ENCODE data around the gene SLC9A1.
"Not testable (repeated sequence)": the region's sequence is repeated elsewhere in the genome, so short reads cannot be mapped to it uniquely, and the experiment has no call there.

SLC9A1 gene

GRCh38 chr1:27132624-27133023 lies 22.3 kb downstream of the SLC9A1 start:
- no peak for DNase-seq (ENCODE audit: low read depth)

GRCh38 chr1:27132147-27132546 lies 22.8 kb downstream of the SLC9A1 start:
- no peak for DNase-seq (ENCODE audit: low read depth)

- no peak for DNase-seq (ENCODE audit: low read depth)
Observed at GRCh38 chr1:27130798-27131197, 24.1 kb downstream of the SLC9A1 start.

GRCh38 chr1:27129225-27129624 lies 25.7 kb downstream of the SLC9A1 start:
- DNase-seq (ENCODE audit: low read depth): no peak

GRCh38 chr1:27127419-27127818 lies 27.5 kb downstream of the SLC9A1 start:
- no peak for DNase-seq (ENCODE audit: low read depth)

- no peak for DNase-seq (ENCODE audit: low read depth)
Observed at GRCh38 chr1:27126391-27126790, 28.5 kb downstream of the SLC9A1 start.

- DNase-seq (ENCODE audit: low read depth): not testable (repeated sequence)
Observed at GRCh38 chr1:27125125-27125524, 29.8 kb downstream of the SLC9A1 start.

GRCh38 chr1:27124405-27124804 lies 30.5 kb downstream of the SLC9A1 start:
- no peak for DNase-seq (ENCODE audit: low read depth)

GRCh38 chr1:27122652-27123051 lies 32.3 kb downstream of the SLC9A1 start:
- DNase-seq (ENCODE audit: low read depth): no peak

GRCh38 chr1:27120854-27121253 lies 34.1 kb downstream of the SLC9A1 start:
- DNase-seq (ENCODE audit: low read depth): no peak

- DNase-seq (ENCODE audit: low read depth): no peak
Observed at GRCh38 chr1:27118440-27118689, 36.6 kb downstream of the SLC9A1 start.

GRCh38 chr1:27117733-27118439 lies 37.0 kb downstream of the SLC9A1 start:
- DNase-seq (ENCODE audit: low read depth): no peak

- DNase-seq (ENCODE audit: low read depth): no peak
Observed at GRCh38 chr1:27116697-27117096, 38.2 kb downstream of the SLC9A1 start.

- no peak for DNase-seq (ENCODE audit: low read depth)
Observed at GRCh38 chr1:27116232-27116631, 38.7 kb downstream of the SLC9A1 start.

GRCh38 chr1:27114546-27114945 lies 40.4 kb downstream of the SLC9A1 start:
- DNase-seq (ENCODE audit: low read depth): no peak

- DNase-seq (ENCODE audit: low read depth): no peak
Observed at GRCh38 chr1:27113861-27114260, 41.1 kb downstream of the SLC9A1 start.

- peak; percentile 61 for DNase-seq (ENCODE audit: low read depth)
Observed at GRCh38 chr1:27111626-27112573, 43.0 kb downstream of the SLC9A1 start.

GRCh38 chr1:27109103-27109822 lies 45.7 kb downstream of the SLC9A1 start:
- no peak for DNase-seq (ENCODE audit: low read depth)

- no peak for DNase-seq (ENCODE audit: low read depth)
Observed at GRCh38 chr1:27108588-27108987, 46.3 kb downstream of the SLC9A1 start.

- no peak for DNase-seq (ENCODE audit: low read depth)
Observed at GRCh38 chr1:27106561-27107323, 48.2 kb downstream of the SLC9A1 start.

GRCh38 chr1:27105018-27105417 lies 49.9 kb downstream of the SLC9A1 start:
- no peak for DNase-seq (ENCODE audit: low read depth)

- no peak for DNase-seq (ENCODE audit: low read depth)
Observed at GRCh38 chr1:27103498-27103897, 51.4 kb downstream of the SLC9A1 start.
